GM12875 (cell line): Measurements from ENCODE around the gene SLK.

Experiments used
- H3K4me3 ChIP-seq: one replicate; pipeline ENCODE4 v1.5.1; 2011; ENCODE audit warnings: low read depth, low read length, control low read depth
- CTCF ChIP-seq: IDR thresholded peaks from 2 replicates; pipeline ENCODE4 v1.5.1; 2011; ENCODE audit warnings: low read depth, mild to moderate bottlenecking, control low read depth, inconsistent platforms, low read length, moderate library complexity, borderline replicate concordance; ENCODE audit not compliant: insufficient read depth

The SLK gene

GRCh38 chr10:103998805-103999204, 31.9 kb downstream of the SLK start:
- H3K4me3 ChIP-seq, result no peak overlapping the region
- no peak for TF ChIP-seq CTCF

- no peak for TF ChIP-seq CTCF
- H3K4me3 ChIP-seq, result no peak overlapping the region
These were observed 36.0 kb downstream of the SLK start for GRCh38 chr10:104002911-104003310.

DNA sequence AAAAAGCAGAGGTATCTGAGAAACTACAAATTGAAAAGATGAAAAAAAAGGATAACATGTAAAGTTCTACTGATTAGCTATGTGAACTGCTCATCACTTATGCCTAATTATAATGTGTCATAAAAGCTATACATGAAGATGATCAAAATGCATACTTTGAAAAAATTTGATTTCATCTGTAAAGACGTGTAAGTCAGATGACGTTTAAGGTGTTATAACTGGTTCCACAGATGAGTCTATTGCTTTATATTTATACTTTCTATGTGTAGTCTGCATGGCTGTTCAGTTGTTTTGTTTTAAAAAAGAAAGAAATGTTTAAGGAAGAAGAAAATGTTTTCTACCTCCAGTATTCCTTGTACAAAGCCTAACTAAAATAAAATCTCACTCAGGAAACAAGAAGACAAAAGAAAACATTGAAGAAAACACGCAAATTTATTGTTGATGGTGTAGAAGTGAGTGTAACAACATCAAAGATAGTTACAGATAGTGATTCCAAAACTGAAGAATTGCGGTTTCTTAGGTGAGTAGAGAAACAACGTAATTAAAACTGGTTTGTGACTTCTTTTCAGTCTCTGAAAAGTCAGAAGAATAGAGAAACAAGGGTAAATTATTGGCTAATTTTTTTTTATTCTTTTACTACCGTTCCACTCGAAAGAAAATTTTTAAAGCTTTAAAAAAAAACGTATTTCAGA, 38.4 kb downstream of the SLK start:
- TF ChIP-seq CTCF, result no peak
- H3K4me3 ChIP-seq, result no peak overlapping the region

DNA sequence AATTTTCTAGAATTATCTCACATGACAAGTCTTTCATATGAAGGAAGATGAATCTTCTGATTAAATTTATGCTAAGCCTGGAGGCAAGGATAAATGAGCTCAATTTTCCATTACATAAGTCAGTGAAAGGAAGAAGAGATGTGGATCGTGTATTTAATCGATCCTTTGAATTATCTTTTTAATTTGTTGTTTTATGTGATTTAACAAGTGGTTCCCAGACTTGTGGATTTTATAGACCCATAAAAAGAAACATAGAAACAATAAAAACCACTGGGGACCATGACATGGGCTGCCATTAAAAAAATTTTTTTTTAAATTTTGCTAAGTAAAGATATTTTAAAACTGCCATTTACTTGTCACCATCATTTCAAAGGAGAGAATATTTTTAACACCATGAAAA, 45.0 kb downstream of the SLK start:
- H3K4me3 ChIP-seq, result no peak overlapping the region
- TF ChIP-seq CTCF, result no peak

DNA sequence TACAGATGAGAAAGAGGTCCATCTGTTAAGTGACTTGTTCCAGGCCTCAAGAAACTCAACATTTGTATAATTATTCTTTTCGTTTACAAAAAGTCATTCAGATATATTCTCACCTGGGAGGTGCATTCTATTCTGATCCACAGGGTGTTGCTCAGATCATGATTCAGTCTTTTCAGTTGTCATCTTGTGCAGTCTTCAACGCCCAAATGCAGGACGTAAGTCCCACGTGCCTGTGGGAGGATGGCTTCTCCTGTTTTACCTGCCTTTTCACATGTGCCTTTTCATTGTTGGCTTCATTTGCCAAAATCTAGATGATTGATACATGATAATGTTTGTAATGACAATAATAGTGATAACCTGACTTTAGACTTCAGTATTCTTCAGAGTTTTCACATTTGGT, 46.5 kb downstream of the SLK start:
- TF ChIP-seq CTCF, result no peak
- no peak overlapping the region for H3K4me3 ChIP-seq

- no peak overlapping the region for H3K4me3 ChIP-seq
- no peak for TF ChIP-seq CTCF
These were observed 47.2 kb downstream of the SLK start for GRCh38 chr10:104014176-104014575.

DNA sequence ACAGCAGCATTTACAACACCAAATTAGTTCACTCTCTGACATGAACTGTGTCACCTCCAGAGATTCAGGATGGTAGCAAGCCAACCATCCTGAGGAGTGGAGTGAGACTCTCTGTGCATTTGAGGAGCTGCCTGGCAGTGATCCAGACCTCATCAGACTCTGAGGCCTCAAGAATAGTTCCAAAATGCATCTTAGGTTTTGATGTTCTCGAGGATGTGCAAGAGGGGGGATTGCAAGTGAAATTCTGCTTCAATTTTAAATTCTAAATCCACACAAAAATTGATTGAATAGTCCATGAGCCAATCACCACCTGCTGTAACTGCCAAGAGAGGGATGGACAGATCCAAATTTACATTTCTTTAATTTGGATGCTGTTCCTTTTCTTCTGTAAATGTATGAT, 49.7 kb downstream of the SLK start:
- no peak for TF ChIP-seq CTCF
- no peak overlapping the region for H3K4me3 ChIP-seq
